ENCODE measurements around the gene ENPP3. TPM values are rescaled to one million over a fixed set of nuclear protein-coding genes. Genes with fewer than 3 reads are reported as not detected.
A peak's percentile ranks its signal among the peaks of the same experiment; 100 is the strongest.

ENPP3 gene
- total and polyA plus RNA-seq, 2 of the 13 experiments (the other 11 are each of a cell fraction or from before 2014, with no cell fraction given): 40.0 to 75.4 TPM

DNA sequence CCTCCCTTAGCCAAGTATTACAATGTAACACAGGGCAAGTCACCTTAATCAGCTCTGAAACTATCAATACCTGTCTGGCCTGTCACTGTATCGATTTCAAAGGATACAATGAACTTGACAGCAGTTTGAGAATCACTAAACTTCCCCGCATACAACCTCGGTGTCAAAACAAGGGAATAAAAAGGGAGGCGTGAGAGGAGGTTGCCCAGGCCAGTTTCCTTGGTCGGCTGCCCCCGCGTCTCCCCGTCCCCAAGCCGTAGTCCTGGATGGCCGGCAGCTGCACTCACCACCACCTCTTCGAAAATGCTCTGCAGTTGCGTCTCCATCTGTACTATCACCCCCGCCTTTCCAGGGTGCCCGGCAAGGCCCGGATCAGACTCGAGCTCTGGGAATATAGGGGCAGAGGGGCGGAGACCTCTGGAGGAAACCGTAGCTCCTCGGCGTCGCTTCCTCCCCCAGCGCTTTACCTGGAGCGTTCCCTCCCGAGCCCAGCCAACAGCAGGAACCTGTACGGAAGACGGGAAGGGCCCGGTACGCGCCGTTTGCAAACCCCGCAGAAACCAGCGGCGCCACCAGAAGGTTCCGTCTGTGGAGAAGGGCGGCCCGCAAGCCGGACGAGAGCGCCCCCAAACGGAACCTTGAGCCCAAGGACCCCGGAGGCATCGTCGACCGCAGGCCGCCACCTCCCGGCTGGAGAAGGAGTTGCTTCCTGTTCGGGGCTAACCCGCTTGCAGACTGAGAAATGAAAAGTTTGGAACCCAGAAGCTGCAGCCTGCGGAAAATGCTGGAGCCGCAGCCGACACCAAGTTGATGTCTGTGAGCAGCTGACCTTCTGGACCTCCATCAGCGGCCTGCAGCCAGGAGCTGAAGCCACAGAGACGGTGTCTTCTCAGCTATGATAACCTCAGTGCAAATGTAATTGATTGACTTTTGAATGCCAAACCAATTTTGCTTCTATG, 9.1 kb upstream of the ENPP3 start, which contains the start of gene MED23 (continued):
- TF ChIP-seq ZGPAT (CRISPR knock-in tag; IDR thresholded peaks at IDR 0.05): peak; percentile 100
- TF ChIP-seq, protein P1, sequence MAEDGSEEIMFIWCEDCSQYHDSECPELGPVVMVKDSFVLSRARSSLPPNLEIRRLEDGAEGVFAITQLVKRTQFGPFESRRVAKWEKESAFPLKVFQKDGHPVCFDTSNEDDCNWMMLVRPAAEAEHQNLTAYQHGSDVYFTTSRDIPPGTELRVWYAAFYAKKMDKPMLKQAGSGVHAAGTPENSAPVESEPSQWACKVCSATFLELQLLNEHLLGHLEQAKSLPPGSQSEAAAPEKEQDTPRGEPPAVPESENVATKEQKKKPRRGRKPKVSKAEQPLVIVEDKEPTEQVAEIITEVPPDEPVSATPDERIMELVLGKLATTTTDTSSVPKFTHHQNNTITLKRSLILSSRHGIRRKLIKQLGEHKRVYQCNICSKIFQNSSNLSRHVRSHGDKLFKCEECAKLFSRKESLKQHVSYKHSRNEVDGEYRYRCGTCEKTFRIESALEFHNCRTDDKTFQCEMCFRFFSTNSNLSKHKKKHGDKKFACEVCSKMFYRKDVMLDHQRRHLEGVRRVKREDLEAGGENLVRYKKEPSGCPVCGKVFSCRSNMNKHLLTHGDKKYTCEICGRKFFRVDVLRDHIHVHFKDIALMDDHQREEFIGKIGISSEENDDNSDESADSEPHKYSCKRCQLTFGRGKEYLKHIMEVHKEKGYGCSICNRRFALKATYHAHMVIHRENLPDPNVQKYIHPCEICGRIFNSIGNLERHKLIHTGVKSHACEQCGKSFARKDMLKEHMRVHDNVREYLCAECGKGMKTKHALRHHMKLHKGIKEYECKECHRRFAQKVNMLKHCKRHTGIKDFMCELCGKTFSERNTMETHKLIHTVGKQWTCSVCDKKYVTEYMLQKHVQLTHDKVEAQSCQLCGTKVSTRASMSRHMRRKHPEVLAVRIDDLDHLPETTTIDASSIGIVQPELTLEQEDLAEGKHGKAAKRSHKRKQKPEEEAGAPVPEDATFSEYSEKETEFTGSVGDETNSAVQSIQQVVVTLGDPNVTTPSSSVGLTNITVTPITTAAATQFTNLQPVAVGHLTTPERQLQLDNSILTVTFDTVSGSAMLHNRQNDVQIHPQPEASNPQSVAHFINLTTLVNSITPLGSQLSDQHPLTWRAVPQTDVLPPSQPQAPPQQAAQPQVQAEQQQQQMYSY (CRISPR knock-in tag; IDR thresholded peaks at IDR 0.05): peak; percentile 87
- peak; percentile 97; the same call in 1 of the 2 replicates for TF ChIP-seq ZNF839 (CRISPR knock-in tag; IDR thresholded peaks at IDR 0.05; ENCODE audit: borderline replicate concordance)
- peak; percentile 93 for TF ChIP-seq ZSCAN25 (CRISPR knock-in tag; IDR thresholded peaks at IDR 0.05)
- peak; percentile 99 for TF ChIP-seq ZNF574 (CRISPR knock-in tag; IDR thresholded peaks at IDR 0.05)
- peak; percentile 88 for TF ChIP-seq ZNF12 (CRISPR knock-in tag; IDR thresholded peaks at IDR 0.05)
- peak; percentile 78; the same call in 1 of the 2 replicates for TF ChIP-seq ZNF644 (CRISPR knock-in tag; IDR thresholded peaks at IDR 0.05; ENCODE audit: low read depth)
- TF ChIP-seq CREM (IDR thresholded peaks at IDR 0.05): peak; percentile 89
- TF ChIP-seq CREM (CRISPR knock-in tag; IDR thresholded peaks at IDR 0.05): no peak; the same call in 1 of the 2 replicates
- TF ChIP-seq THYN1 (CRISPR knock-in tag; IDR thresholded peaks at IDR 0.05; ENCODE audit: borderline replicate concordance, low read depth): peak; percentile 98; the same call in 1 of the 2 replicates
- no peak for TF ChIP-seq ZNF10 (CRISPR knock-in tag; IDR thresholded peaks at IDR 0.05; ENCODE audit: borderline replicate concordance, low read depth)
- TF ChIP-seq KAT2B (IDR thresholded peaks at IDR 0.05; ENCODE audit: borderline replicate concordance, low read depth, low read length): no peak
- TF ChIP-seq CCDC6 (CRISPR knock-in tag; IDR thresholded peaks at IDR 0.05): peak; percentile 100
- no peak for TF ChIP-seq ATF7 (IDR thresholded peaks at IDR 0.05)
- peak; percentile 94 for TF ChIP-seq ATF7 (CRISPR knock-in tag; IDR thresholded peaks at IDR 0.05)
- peak; percentile 99 for TF ChIP-seq CBFB (CRISPR knock-in tag; IDR thresholded peaks at IDR 0.05)
- TF ChIP-seq ZNF672 (CRISPR knock-in tag; IDR thresholded peaks at IDR 0.05): no peak; the same call in none of the 2 replicates
- TF ChIP-seq, protein P2, sequence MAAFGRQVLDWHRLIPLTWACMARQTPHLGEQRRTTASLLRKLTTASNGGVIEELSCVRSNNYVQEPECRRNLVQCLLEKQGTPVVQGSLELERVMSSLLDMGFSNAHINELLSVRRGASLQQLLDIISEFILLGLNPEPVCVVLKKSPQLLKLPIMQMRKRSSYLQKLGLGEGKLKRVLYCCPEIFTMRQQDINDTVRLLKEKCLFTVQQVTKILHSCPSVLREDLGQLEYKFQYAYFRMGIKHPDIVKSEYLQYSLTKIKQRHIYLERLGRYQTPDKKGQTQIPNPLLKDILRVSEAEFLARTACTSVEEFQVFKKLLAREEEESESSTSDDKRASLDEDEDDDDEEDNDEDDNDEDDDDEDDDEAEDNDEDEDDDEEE (CRISPR knock-in tag; IDR thresholded peaks at IDR 0.05): peak; percentile 81
- TF ChIP-seq HOXA3 (CRISPR knock-in tag; IDR thresholded peaks at IDR 0.05): peak; percentile 99
- peak; percentile 89 for TF ChIP-seq SIX4 (CRISPR knock-in tag; IDR thresholded peaks at IDR 0.05)
